ENCODE data around the gene SLC7A6OS.
"Not testable (repeated sequence)": the region's sequence is repeated elsewhere in the genome, so short reads cannot be mapped to it uniquely, and the experiment has no call there.

Gene SLC7A6OS

DNA sequence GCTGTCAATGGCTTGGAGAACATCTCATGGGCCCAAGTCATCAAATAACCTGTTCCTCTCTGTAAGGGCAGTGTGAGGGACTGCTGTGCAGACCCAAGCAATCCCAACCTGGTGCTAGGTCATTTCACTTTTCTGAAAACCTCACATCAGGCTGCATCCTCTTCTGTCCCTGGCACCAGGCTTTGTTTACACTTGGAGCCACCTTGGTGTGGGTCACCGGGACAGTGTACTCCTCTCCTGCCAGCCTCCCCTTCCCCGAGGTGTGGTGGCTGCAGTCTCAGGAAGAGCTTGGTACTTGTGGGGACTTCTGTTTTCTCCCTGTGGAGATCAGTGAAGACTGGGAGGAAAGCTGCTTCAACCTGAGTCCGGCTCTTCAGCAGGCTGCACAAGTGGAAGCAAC, 12.4 kb downstream of the SLC7A6OS start:
- no peak for DNase-seq

DNA sequence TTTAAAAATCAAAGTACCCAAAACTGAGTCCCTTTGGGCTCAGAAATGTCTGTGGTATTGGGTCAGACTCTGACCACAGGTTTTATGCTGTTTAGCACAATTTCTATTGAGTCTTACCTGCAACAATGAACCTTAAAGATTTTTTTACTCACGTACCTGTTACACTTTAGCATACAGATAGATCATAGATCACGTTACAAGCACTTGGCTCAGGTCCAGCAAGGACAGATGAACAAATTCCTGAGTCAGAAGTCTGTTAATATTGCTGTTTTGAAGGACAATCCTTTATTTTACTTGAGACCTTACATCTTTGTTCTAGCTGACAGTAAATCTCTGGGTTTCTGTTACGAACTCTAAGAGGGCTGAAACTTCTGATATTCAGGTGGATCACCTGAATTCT, 12.8 kb downstream of the SLC7A6OS start:
- no peak for DNase-seq

- DNase-seq: peak in 1 of 14 donors; percentile 34
Measured at GRCh38 chr16:68296693-68297092, 14.1 kb downstream of the SLC7A6OS start.

GRCh38 chr16:68296291-68296690, 14.5 kb downstream of the SLC7A6OS start:
- no peak for DNase-seq

DNA sequence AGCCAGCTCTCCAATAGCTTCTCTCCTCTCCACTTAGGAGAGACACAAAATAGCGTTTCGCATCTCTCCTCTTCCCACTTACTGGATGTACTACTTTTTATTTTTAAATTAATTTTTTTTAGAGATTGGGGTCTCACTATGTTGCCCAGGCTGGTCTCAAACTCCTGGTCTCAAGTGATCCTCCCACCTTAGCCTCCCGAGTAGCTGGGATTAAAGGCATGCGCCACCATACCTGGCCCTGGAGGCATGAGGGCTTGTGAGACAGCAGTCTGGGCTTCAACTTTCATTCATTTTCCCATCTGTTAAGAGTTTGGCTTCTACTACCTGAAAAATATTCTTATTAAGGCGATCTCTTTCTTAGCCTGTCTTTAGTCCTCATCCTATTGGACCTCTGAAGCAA, 18.3 kb downstream of the SLC7A6OS start:
- no peak for DNase-seq

DNA sequence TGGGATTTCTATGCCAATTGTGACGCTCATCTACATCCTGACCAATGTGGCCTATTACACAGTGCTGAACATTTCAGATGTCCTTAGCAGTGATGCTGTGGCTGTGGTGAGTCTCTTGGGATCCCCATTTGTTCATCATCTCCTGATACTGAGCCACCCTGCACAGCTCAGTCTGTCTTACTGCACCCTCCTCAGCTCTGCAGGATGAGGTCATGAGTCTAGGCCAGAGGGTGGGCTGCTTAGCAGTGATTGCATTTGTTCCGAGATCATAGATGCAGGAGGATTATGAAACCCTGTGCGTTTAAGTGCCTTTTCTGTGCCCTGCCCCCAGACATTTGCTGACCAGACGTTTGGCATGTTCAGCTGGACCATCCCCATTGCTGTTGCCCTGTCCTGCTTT, 19.5 kb downstream of the SLC7A6OS start:
- no peak for DNase-seq

GRCh38 chr16:68290450-68290849, 20.3 kb downstream of the SLC7A6OS start:
- no peak for DNase-seq

DNA sequence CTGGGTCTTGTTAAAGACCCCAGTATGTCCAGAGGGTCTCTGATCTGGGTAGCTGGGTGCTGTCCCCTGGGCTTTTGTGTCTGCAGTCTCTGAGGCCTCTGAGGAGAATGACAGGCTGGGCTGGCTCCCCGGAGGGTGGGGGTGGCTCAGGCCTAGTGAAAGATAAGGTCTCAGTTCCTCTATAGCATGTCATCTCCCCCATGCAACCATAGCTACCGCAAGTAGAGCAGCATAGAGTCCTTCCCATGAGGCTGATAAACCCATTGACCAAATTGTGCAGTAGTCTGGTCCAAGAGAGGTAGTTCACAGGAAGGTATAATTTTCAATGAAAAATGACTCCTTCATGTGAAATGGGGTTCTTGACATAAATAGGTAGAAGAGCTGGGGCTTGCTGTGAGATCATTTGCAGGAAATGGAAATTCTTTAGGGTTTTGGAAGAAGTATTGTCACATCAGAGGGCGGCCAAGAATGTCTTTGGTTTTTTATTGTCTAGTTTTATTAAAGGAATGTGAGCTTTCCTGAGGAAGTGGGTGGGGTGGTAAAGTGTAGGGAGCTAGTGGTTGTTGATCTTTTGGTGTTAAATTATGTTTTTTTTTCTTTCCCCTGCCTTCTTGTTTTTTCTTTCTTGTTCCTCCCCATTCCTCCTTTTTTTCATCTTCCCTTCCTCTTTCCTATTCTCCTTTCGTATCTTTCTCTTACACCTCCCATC, 21.0 kb downstream of the SLC7A6OS start:
- DNase-seq: no peak

DNA sequence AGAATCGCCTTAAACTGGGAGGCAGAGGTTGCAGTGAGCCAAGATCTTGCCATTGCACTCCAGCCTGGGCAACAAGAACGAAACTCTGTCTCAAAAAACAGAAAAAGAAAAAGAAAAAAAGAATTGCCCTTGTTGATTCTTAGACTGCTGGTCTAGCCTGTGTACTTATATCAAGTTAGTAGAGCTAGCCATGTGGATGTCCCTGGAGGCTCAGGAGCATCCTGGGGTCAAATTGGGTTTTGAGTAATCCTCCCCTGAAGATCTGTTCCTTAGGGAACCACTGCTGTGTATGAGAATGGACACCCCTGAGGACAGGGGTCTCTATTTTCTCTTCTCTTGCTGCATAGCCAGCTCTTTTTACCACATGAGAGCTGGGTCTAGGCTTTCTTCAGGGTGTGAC, 21.5 kb downstream of the SLC7A6OS start:
- no peak for DNase-seq

DNA sequence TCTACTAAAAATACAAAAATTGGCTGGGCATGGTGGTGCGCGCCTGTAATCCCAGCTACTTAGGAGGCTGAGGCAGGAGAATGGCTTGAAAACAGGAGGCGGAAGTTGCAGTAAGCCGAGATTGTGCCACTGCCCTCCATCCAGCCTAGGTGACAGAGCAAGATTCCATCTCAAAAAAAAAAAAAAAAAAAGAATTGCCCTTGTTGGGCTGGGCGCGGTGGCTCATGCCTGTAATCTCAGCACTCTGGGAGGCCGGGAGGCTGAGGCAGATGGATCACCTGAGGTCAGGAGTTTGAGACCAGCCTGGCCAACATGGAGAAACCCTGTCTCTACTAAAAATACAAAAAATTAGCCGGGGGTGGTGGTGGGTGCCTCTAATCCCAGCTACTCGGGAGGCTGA, 21.9 kb downstream of the SLC7A6OS start:
- not testable (repeated sequence) for DNase-seq

GRCh38 chr16:68288252-68288650, 22.5 kb downstream of the SLC7A6OS start:
- DNase-seq: no peak

DNA sequence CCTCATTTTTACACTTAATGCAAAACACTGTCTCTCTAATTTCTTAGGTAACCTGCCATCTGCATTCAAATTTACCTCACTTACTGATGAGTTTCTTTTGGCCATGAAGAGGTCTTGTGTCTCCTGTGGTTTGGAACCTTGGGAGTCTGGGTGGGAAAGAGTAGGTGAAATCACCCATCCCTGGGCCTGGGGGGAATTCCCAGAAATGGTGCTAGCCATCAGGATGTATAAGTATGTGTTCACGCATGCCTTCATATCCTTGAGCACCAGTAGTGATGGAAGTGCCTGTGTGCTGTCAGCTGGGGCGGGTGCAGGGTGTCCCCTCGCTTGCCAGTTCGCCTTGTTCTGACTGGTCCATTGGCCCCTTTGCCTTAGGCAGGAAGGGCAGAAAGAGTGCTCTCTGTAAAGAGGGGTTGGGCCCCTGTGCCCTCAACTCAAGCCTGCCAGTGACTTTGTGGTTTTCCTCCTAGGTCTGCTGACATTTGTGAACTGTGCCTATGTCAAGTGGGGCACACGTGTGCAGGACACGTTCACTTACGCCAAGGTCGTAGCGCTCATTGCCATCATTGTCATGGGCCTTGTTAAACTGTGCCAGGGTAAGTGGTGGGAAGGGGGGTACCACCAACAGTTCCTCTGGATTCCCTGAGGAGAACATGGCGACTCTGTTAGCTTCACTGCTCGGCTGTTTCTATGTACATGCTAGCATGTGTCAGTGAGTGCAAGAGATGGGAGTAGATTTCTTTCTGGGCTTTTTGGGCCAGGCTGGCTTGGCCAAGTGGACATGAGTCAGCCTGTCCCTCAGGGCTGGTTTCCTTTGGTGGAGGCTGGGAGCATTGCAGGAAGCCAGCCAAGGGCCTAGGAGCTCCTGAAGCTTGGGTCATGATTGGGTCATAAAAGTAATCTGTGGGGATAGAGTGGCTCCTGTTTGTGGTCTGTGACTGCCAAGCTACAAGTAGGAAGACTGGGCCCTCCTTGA, 23.2 kb downstream of the SLC7A6OS start:
- DNase-seq: peak in 1 of 14 donors; percentile 35

- DNase-seq: no peak
Measured at GRCh38 chr16:68286153-68287074, 24.3 kb downstream of the SLC7A6OS start.

DNA sequence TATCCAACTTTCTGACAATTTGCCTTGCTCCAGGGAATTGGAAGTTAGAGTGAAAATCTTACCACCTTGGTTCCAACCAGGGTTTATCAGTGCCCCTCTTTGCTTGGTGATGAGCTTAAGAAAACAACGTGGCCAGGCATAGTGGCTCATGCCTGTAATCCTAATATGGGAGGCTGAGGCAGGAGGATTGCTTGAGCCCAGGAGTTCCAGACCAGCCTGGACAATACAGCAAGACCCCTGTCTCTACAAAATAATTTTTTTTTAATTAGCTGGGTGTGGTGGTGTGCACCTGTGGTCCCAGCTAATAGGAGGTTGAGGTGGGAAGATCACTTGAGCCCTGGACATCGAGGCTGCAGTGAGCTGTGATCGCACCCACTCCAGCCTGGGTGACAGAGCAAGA, 25.1 kb downstream of the SLC7A6OS start:
- DNase-seq: no peak

- DNase-seq: no peak
Measured at GRCh38 chr16:68284847-68285246, 25.9 kb downstream of the SLC7A6OS start.

GRCh38 chr16:68283801-68284598, 26.7 kb downstream of the SLC7A6OS start:
- DNase-seq: no peak

- DNase-seq: no peak
Measured at GRCh38 chr16:68283346-68283745, 27.4 kb downstream of the SLC7A6OS start.

GRCh38 chr16:68282064-68282452, 28.7 kb downstream of the SLC7A6OS start:
- no peak for DNase-seq

DNA sequence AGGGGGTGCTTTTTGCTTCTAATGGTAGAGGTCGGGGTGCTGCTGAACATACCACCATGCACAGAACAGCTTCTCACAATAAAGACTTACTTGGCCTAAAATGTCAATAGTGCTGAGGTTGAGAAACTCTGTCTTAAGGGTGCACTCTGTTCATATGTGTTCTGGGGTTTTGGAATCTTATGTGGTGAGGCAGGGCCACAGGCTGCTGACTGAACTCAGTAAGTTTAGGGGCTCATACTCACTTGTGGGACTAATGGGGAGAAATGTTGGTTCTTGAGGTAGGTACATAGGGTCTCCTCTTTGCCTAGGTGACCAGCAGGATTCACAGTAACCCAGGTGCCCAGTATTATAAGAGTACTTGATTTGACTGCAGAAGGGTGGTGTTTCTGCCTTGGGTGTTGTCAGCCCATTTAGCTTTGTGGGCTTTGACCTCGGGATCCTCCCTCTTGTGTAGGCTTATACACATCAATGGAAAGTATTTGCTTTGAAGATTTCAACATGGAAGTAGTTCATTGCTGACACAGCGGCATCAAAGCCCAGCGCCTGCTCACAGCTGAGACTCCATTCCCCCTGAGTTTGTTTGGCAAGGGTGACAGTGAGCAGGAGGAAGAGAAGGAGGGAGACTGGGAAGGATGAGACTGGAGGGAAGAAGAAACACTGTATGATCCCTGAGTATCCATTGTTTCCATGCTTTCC, 29.2 kb downstream of the SLC7A6OS start:
- DNase-seq: no peak

DNA sequence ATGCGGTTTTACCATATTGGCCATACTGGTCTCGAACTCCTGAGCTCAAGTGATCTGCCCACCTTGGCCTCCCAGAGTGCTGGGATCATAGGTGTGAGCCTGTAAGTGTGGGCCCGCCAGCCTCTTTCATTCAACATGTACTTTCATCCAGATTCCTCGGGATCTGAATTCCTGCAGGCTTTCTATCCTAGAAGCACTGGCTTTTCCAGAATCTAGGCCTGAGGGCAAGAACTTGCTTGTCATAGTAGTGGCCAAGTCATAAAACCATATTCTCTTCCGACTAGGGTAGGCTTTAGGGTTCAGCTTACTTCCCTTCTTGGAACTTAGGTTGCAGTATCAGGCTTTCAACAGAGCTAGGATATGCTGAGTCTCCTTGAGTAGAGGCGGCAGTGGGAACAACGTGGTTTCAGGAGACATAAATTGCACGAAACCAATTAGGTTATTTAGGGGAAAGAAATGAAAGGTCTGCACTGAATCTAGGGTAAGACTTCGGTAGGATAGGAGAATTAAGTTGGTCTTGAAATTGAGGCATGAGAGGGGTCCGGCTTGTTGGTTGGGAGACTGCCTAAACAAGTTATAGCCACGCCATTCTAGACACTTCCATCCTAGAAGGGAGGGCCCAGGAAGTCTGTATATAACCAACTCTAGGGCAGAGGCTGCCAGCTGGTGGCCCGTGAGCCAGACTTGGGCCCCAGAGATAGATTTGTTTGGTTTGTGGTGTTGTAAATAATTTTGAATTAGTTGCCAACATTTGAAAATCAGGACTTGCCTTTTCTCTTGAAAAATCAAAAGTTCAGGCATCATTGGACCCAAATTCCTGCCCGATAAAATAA, 30.8 kb downstream of the SLC7A6OS start:
- no peak for DNase-seq

Measured in C1 segment of cervical spinal cord (tissue), 14 donors.